Stomach (tissue), 4 donors: ENCODE results near the gene COX14.

ENCODE experiments used
- POLR2AphosphoS5 ChIP-seq, 3 donors: sonication (generic); formaldehyde crosslinking; IDR thresholded peaks; one replicate each; pipeline ENCODE4 v1.6.1; 2016; ENCODE audit warnings: antibody characterized with exemption in 3 of 3
- TF ChIP-seq, protein P1 (sequence below), 7 experiments: fragments of 450-650 bp in 4 of 7; fragments of 200-600 bp in 3 of 7; sonication (generic) in 3 of 7; IDR thresholded peaks; one replicate each; pipeline ENCODE4 v1.5.1; 2016 to 2019; ENCODE audit warnings: antibody characterized with exemption in 7 of 7, control low read depth in 2 of 7, mild to moderate bottlenecking in 1 of 7

DNA sequence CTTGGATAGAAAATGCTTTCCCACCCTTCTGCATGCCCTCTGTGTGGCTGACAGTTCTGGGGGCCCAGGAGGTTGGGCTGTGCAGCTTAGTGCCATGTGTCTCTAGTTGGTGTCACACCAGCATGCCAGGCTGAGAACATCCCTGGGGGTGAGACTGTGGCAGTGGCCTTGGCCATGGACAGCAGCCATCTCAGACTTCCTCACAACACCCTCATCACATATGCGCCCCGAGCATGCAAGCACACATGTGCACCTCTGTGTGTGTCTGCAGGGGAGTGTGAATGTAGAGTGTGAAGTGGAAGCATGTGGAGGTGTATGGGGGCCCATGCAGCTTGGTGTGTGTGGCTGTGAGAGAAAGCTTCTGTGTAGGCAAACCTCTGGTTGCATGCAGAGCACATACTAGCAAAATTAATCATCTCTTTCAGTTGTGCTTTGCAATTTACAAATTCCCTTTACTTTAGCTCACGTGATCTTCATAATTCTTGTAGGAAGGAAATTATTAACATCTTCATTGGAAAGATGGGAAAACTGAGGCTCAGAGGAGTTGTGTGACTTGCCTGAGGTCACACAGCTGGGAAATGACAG lies 46.2 kb upstream of the COX14 start:
- TF ChIP-seq, protein P1, sequence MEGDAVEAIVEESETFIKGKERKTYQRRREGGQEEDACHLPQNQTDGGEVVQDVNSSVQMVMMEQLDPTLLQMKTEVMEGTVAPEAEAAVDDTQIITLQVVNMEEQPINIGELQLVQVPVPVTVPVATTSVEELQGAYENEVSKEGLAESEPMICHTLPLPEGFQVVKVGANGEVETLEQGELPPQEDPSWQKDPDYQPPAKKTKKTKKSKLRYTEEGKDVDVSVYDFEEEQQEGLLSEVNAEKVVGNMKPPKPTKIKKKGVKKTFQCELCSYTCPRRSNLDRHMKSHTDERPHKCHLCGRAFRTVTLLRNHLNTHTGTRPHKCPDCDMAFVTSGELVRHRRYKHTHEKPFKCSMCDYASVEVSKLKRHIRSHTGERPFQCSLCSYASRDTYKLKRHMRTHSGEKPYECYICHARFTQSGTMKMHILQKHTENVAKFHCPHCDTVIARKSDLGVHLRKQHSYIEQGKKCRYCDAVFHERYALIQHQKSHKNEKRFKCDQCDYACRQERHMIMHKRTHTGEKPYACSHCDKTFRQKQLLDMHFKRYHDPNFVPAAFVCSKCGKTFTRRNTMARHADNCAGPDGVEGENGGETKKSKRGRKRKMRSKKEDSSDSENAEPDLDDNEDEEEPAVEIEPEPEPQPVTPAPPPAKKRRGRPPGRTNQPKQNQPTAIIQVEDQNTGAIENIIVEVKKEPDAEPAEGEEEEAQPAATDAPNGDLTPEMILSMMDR (IDR thresholded peaks at IDR 0.05), result no peak
- TF ChIP-seq POLR2AphosphoS5 (IDR thresholded peaks at IDR 0.05), result no peak
